ENCODE results near the gene BTRC.

DNA sequence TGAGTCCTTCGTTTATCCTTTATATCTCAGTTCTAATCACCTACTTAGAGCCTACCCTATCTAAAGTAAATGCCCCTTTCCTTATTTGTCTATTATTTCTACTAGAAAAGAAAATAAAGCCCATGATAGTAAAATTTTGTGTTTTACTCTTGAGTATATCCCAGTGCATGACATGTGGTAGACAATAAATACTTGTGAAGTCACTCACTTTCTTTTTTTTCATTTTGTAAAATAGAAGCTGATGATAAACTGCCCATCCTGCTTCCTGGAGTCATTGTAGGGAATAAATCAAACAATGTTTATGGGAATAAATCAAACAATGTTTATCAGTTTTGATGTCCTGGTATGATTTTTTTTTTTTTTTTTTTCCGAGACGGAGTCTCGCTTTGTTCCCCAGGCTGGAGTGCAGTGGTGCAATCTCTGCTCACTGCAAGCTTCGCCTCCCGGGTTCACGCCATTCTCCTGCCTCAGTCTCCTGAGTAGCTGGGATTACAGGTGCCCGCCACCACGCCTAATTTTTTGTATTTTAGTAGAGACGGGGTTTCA, 36.1 kb downstream of the BTRC start:
- TF ChIP-seq, protein P1, sequence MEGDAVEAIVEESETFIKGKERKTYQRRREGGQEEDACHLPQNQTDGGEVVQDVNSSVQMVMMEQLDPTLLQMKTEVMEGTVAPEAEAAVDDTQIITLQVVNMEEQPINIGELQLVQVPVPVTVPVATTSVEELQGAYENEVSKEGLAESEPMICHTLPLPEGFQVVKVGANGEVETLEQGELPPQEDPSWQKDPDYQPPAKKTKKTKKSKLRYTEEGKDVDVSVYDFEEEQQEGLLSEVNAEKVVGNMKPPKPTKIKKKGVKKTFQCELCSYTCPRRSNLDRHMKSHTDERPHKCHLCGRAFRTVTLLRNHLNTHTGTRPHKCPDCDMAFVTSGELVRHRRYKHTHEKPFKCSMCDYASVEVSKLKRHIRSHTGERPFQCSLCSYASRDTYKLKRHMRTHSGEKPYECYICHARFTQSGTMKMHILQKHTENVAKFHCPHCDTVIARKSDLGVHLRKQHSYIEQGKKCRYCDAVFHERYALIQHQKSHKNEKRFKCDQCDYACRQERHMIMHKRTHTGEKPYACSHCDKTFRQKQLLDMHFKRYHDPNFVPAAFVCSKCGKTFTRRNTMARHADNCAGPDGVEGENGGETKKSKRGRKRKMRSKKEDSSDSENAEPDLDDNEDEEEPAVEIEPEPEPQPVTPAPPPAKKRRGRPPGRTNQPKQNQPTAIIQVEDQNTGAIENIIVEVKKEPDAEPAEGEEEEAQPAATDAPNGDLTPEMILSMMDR (IDR thresholded peaks at IDR 0.05): no peak
- no peak for TF ChIP-seq POLR2A (IDR thresholded peaks at IDR 0.05)

All from Peyer's patch (tissue), 4 donors.